Dendritic cell treated with granulocyte-macrophage colony-stimulating factor and Interleukin-4, amounts not matched to agents 40 ng/mL and 50 ng/mL, for 4 days (primary cell): Measurements from ENCODE around the gene NSFL1C.

ENCODE experiments used
- H3K27ac Mint-ChIP-seq: one replicate; pipeline ENCODE4 v1.8.0; 2022; ENCODE audit warnings: mild to moderate bottlenecking, mixed read lengths
- H3K27me3 Mint-ChIP-seq: one replicate; pipeline ENCODE4 v1.8.0; 2022; ENCODE audit warnings: mild to moderate bottlenecking, mixed read lengths
- H3K36me3 Mint-ChIP-seq: one replicate; pipeline ENCODE4 v1.8.0; 2022; ENCODE audit warnings: low read depth, mixed read lengths
- H3K4me1 Mint-ChIP-seq: one replicate; pipeline ENCODE4 v1.8.0; 2022; ENCODE audit warnings: low read depth, mixed read lengths
- H3K4me3 Mint-ChIP-seq: one replicate; pipeline ENCODE4 v1.8.0; 2022; ENCODE audit warnings: mild to moderate bottlenecking, moderate library complexity, mixed read lengths
- H3K9me3 Mint-ChIP-seq: one replicate; pipeline ENCODE4 v1.8.0; 2022; ENCODE audit warnings: mixed read lengths
- intact Hi-C: fragments of 100-400 bp; cut with micrococcal nuclease; formaldehyde crosslinking; loops from one replicate; pipeline ENCODE4 v1.15.0; 2022

Gene NSFL1C

GRCh38 chr20:1474325-1474724, 7.7 kb upstream of the NSFL1C start:
- Mint-ChIP-seq H3K27me3 (no peaks in the 10 kb centered on the region), H3K9me3 (no peaks in the 10 kb centered on the region), H3K27ac (no peak overlapping the region), H3K36me3 (peaks cover 87% of the 10 kb centered on the region), H3K4me3 (no peak overlapping the region), H3K4me1 (peaks cover 66% of the 10 kb centered on the region)
- intact Hi-C loops, result no loop called here

- intact Hi-C loops, result no loop called here
- peaks cover 85% of the 10 kb centered on the region for H3K36me3 Mint-ChIP-seq
- no peaks in the 10 kb centered on the region for H3K27me3 Mint-ChIP-seq
- no peak overlapping the region for H3K4me3 Mint-ChIP-seq
- H3K9me3 Mint-ChIP-seq, result no peaks in the 10 kb centered on the region
- H3K27ac Mint-ChIP-seq, result peak overlapping the region; percentile 77
- peaks cover 66% of the 10 kb centered on the region for H3K4me1 Mint-ChIP-seq
Measured at GRCh38 chr20:1473246-1474220, 6.9 kb upstream of the NSFL1C start.

GRCh38 chr20:1472556-1473245, 6.1 kb upstream of the NSFL1C start:
- no peaks in the 10 kb centered on the region for H3K27me3 Mint-ChIP-seq
- no peaks in the 10 kb centered on the region for H3K9me3 Mint-ChIP-seq
- H3K4me1 Mint-ChIP-seq, result peaks cover 66% of the 10 kb centered on the region
- H3K36me3 Mint-ChIP-seq, result peaks cover 77% of the 10 kb centered on the region
- intact Hi-C loops, result no loop called here
- peak overlapping the region; percentile 15 for H3K4me3 Mint-ChIP-seq
- peak overlapping the region; percentile 77 for H3K27ac Mint-ChIP-seq

GRCh38 chr20:1471242-1471641, 4.6 kb upstream of the NSFL1C start:
- peak overlapping the region; percentile 98 for H3K27ac Mint-ChIP-seq
- no peak overlapping the region for H3K4me3 Mint-ChIP-seq
- intact Hi-C loops, result no loop called here
- no peaks in the 10 kb centered on the region for H3K27me3 Mint-ChIP-seq
- no peaks in the 10 kb centered on the region for H3K9me3 Mint-ChIP-seq
- H3K4me1 Mint-ChIP-seq, result peaks cover 73% of the 10 kb centered on the region
- H3K36me3 Mint-ChIP-seq, result peaks cover 67% of the 10 kb centered on the region

- Mint-ChIP-seq H3K36me3 (peaks cover 65% of the 10 kb centered on the region), H3K9me3 (no peaks in the 10 kb centered on the region), H3K27ac (peak overlapping the region; percentile 98), H3K4me1 (peaks cover 76% of the 10 kb centered on the region), H3K27me3 (no peaks in the 10 kb centered on the region), H3K4me3 (no peak overlapping the region)
- intact Hi-C loops, result no loop called here
Measured at GRCh38 chr20:1469925-1470571, 3.4 kb upstream of the NSFL1C start.

GRCh38 chr20:1469306-1469905, 2.8 kb upstream of the NSFL1C start:
- H3K27ac Mint-ChIP-seq, result peak overlapping the region; percentile 98
- intact Hi-C loops, result no loop called here
- H3K9me3 Mint-ChIP-seq, result no peaks in the 10 kb centered on the region

GRCh38 chr20:1468117-1468624, 1.5 kb upstream of the NSFL1C start:
- Mint-ChIP-seq H3K4me1 (peaks cover 84% of the 10 kb centered on the region), H3K4me3 (peak overlapping the region; percentile 91), H3K27ac (peak overlapping the region; percentile 98), H3K36me3 (peaks cover 70% of the 10 kb centered on the region), H3K9me3 (no peaks in the 10 kb centered on the region), H3K27me3 (no peaks in the 10 kb centered on the region)
- intact Hi-C loops, result no loop called here

More at GRCh38 chr20:1469306-1469905, 2.8 kb upstream of the NSFL1C start:
- Mint-ChIP-seq H3K27me3 (no peaks in the 10 kb centered on the region), H3K4me1 (peaks cover 82% of the 10 kb centered on the region), H3K4me3 (no peak overlapping the region), H3K36me3 (peaks cover 66% of the 10 kb centered on the region)

- intact Hi-C loops, result loop anchor here (1.0 to 2.0 kb wide), 2 partner anchors 23 to 36 kb away; partner anchors contain the start of gene SIRPB2
- Mint-ChIP-seq H3K9me3 (no peaks in the 10 kb centered on the region), H3K4me3 (peak overlapping the region; percentile 91), H3K27me3 (no peaks in the 10 kb centered on the region), H3K4me1 (peaks cover 81% of the 10 kb centered on the region), H3K36me3 (peaks cover 70% of the 10 kb centered on the region), H3K27ac (peak overlapping the region; percentile 98)
Measured at GRCh38 chr20:1467355-1468116, 887 bp upstream of the NSFL1C start.

- Mint-ChIP-seq H3K27ac (peak overlapping the region; percentile 98), H3K9me3 (no peaks in the 10 kb centered on the region), H3K36me3 (peaks cover 71% of the 10 kb centered on the region), H3K4me1 (peaks cover 80% of the 10 kb centered on the region), H3K4me3 (peak overlapping the region; percentile 91), H3K27me3 (no peaks in the 10 kb centered on the region)
- intact Hi-C loops, result loop anchor here (1.0 to 2.0 kb wide), 2 partner anchors 24 to 36 kb away; partner anchors contain the start of gene SIRPB2
Measured at GRCh38 chr20:1467082-1467354, 369 bp upstream of the NSFL1C start.

GRCh38 chr20:1465470-1466210, 1.0 kb downstream of the NSFL1C start:
- Mint-ChIP-seq H3K4me1 (peaks cover 76% of the 10 kb centered on the region), H3K9me3 (no peaks in the 10 kb centered on the region), H3K4me3 (peak overlapping the region; percentile 91), H3K27ac (peak overlapping the region; percentile 98), H3K27me3 (no peaks in the 10 kb centered on the region), H3K36me3 (peaks cover 69% of the 10 kb centered on the region)
- intact Hi-C loops, result loop anchor here (2.0 kb wide), 1 partner anchor 25 kb away; the partner anchor contains the start of gene SIRPB2

- Mint-ChIP-seq H3K27me3 (no peaks in the 10 kb centered on the region), H3K4me1 (peaks cover 60% of the 10 kb centered on the region), H3K4me3 (no peak overlapping the region)
Measured at GRCh38 chr20:1463971-1464570, 2.6 kb downstream of the NSFL1C start.

GRCh38 chr20:1462834-1463233, 3.8 kb downstream of the NSFL1C start:
- Mint-ChIP-seq H3K36me3 (peaks cover 84% of the 10 kb centered on the region), H3K4me1 (peaks cover 52% of the 10 kb centered on the region), H3K27me3 (no peaks in the 10 kb centered on the region), H3K27ac (no peak overlapping the region), H3K9me3 (peaks cover 13% of the 10 kb centered on the region), H3K4me3 (no peak overlapping the region)
- intact Hi-C loops, result no loop called here

More at GRCh38 chr20:1463971-1464570, 2.6 kb downstream of the NSFL1C start:
- H3K27ac Mint-ChIP-seq, result no peak overlapping the region
- H3K36me3 Mint-ChIP-seq, result peaks cover 75% of the 10 kb centered on the region
- H3K9me3 Mint-ChIP-seq, result peaks cover 12% of the 10 kb centered on the region
- intact Hi-C loops, result no loop called here
